Uterus (tissue), 2 donors: ENCODE measurements around the gene MYADML2.

Experiments used
- CTCF ChIP-seq, 4 experiments: fragments of 200-600 bp in 2 of 4; fragments of 450-650 bp in 2 of 4; sonication (generic) in 2 of 4; IDR thresholded peaks; one replicate each; pipeline ENCODE4 v1.5.1; 2016 to 2019; ENCODE audit warnings: antibody characterized with exemption in 4 of 4, mild to moderate bottlenecking in 2 of 4, moderate library complexity in 1 of 4
- POLR2A ChIP-seq, 2 donors: fragments of 450-650 bp; IDR thresholded peaks; one replicate each; pipeline ENCODE4 v1.6.1; 2016; ENCODE audit warnings: antibody characterized with exemption in 2 of 2, mild to moderate bottlenecking in 1 of 2, moderate library complexity in 1 of 2

DNA sequence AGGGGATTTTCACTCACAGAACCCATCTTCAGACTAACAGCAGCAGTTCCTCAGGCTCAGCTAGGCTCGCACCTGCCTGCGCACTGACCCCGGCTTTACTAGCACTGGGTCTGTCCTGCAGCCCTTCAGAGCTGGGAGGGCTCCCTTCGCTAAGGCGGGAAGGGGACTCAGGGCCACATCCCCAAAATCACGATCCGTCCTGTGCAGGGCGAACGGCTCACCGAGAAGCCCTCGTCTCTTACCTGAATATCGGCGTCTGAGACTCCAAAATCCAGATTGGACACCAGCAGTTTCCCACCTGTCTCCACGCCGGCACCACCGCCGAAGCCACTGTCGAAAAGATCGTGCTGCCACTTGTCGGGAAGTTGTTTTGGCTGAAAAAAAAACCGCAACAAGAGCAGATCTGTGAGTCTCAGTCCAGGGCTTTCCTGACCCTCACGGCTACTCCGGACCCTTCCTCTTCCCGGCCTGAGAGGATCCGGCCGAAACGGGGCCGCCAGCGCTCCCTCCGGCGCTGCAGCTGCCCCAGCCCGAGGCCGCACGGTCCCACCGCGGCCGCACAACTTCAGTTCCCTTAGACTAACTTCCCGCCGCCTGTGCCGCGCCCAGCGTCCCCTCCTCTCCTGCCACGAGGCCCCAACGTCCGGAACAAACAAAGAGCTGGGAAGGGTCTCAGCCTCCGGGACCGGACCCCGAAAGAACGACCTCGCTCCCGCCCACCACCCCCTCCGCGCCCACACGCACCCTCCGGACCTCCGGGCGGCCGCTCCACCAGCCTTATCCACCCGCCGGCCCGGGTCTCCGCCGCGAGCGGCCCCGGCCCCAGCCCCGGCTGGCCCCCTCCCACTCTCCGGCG lies 56.4 kb downstream of the MYADML2 start:
- no peak for TF ChIP-seq CTCF (IDR thresholded peaks at IDR 0.05)
- TF ChIP-seq POLR2A (IDR thresholded peaks at IDR 0.05), result no peak
